Measurements from ENCODE around the gene ABHD17A. TPM values are rescaled to one million over a fixed set of nuclear protein-coding genes. Genes with fewer than 3 reads are reported as not detected.

ABHD17A gene
- total RNA-seq, 6 experiments from 2014 or later = 20.4 to 49.5 (median 23.5) TPM

DNA sequence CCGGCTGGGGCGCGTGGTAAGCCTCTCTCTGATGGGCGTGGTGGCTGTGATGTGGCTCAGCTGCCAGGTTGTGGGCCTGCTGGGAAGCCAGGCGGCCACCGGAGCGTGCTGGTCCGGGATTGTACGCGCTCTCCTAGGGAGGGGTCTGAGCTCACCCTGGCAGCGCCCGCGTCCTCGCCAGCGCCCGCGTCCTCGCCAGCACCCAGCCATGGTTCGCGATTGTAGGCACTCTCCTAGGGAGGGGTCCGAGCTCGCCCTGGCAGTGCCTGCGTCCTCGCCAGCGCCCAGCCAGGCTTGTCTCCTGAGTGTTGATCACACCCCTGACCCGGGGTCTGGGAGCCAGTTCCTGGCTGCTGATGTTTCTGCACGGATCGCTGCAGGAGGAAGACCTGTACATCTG, 33.7 kb upstream of the ABHD17A start:
- ATAC-seq = no peak
- H3K9me3 ChIP-seq = no peaks in the 10 kb centered on the region
- TF ChIP-seq POLR2A (IDR thresholded peaks at IDR 0.05) = no peak
- TF ChIP-seq, protein P1, sequence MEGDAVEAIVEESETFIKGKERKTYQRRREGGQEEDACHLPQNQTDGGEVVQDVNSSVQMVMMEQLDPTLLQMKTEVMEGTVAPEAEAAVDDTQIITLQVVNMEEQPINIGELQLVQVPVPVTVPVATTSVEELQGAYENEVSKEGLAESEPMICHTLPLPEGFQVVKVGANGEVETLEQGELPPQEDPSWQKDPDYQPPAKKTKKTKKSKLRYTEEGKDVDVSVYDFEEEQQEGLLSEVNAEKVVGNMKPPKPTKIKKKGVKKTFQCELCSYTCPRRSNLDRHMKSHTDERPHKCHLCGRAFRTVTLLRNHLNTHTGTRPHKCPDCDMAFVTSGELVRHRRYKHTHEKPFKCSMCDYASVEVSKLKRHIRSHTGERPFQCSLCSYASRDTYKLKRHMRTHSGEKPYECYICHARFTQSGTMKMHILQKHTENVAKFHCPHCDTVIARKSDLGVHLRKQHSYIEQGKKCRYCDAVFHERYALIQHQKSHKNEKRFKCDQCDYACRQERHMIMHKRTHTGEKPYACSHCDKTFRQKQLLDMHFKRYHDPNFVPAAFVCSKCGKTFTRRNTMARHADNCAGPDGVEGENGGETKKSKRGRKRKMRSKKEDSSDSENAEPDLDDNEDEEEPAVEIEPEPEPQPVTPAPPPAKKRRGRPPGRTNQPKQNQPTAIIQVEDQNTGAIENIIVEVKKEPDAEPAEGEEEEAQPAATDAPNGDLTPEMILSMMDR (IDR thresholded peaks at IDR 0.05) = no peak
- no peaks in the 10 kb centered on the region for H3K27me3 ChIP-seq
- no CpG with 5 or more reads among the region's 28 CpGs for WGBS (ENCODE audit: insufficient coverage, low coverage, low lambda C conversion rate, missing lambda C conversion rate)
- H3K4me3 ChIP-seq = no peak overlapping the region
- intact Hi-C loops (cut with DNase I) = no loop called here
- no peak overlapping the region for H3K27ac ChIP-seq
- peaks cover 0 to 26% (median 7%) of the 10 kb centered on the region in 4 donors for H3K36me3 ChIP-seq
- no peaks in the 10 kb centered on the region for H3K4me1 ChIP-seq
- DNase-seq = peak in 1 of 3 donors; percentile 44

DNA sequence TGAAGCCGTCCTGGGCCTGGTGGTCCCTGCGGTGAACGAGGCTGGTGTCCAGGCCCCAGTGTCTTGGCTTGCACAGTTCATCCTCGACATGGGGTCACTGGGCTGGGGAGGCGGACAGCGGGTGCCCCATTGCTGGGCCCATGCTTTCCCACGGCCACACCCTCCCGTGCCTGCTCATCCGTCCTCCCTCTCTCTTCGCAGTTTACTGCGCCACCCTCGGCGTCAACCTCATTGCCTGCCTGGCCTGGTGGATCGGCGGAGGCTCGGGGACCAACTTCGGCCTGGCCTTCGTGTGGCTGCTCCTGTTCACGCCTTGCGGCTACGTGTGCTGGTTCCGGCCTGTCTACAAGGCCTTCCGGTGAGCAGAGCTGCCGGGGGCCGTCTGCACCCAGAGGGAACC, 32.6 kb upstream of the ABHD17A start:
- H3K27ac ChIP-seq = no peak overlapping the region
- peaks cover 0 to 24% (median 8%) of the 10 kb centered on the region in 4 donors for H3K36me3 ChIP-seq
- no peak for TF ChIP-seq POLR2A (IDR thresholded peaks at IDR 0.05)
- TF ChIP-seq, protein P1 (IDR thresholded peaks at IDR 0.05) = no peak
- H3K9me3 ChIP-seq = no peaks in the 10 kb centered on the region
- H3K4me1 ChIP-seq = no peaks in the 10 kb centered on the region
- ATAC-seq (no peak), DNase-seq (no peak)
- intact Hi-C loops (cut with DNase I) = no loop called here
- 89% methylated on average over 6 of the region's 25 CpGs for WGBS (ENCODE audit: insufficient coverage, low coverage, low lambda C conversion rate, missing lambda C conversion rate)
- no peak overlapping the region for H3K4me3 ChIP-seq
- H3K27me3 ChIP-seq = no peaks in the 10 kb centered on the region

DNA sequence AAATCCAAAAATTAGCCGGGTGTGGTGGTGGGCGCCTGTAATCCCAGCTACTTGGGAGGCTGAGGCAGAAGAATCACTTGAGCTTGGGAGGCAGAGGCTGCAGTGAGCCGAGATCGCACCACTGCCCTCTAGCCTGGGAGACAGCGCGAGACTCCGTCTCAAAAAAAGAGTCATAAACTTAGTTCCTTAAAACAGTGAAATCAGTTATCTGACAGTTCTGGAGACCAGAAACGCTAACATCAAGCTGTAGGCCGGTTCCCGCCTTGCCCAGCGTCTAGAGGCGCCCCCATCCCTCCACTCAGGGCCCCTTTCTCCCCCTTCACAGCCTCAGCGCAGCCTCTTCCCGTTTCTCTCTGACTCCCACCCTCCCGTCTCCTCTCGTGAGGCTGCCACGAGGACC, 31.9 kb upstream of the ABHD17A start:
- 87% methylated on average over 13 of the region's 17 CpGs for WGBS (ENCODE audit: insufficient coverage, low coverage, low lambda C conversion rate, missing lambda C conversion rate)
- Histone ChIP-seq H3K27ac (no peak overlapping the region), H3K9me3 (no peaks in the 10 kb centered on the region), H3K4me1 (no peaks in the 10 kb centered on the region), H3K36me3 (peaks cover 0 to 22% (median 8%) of the 10 kb centered on the region in 4 donors), H3K27me3 (no peaks in the 10 kb centered on the region), H3K4me3 (no peak overlapping the region)
- no peak for ATAC-seq
- intact Hi-C loops (cut with DNase I) = no loop called here
- TF ChIP-seq, protein P1 (IDR thresholded peaks at IDR 0.05) = no peak
- DNase-seq = no peak

DNA sequence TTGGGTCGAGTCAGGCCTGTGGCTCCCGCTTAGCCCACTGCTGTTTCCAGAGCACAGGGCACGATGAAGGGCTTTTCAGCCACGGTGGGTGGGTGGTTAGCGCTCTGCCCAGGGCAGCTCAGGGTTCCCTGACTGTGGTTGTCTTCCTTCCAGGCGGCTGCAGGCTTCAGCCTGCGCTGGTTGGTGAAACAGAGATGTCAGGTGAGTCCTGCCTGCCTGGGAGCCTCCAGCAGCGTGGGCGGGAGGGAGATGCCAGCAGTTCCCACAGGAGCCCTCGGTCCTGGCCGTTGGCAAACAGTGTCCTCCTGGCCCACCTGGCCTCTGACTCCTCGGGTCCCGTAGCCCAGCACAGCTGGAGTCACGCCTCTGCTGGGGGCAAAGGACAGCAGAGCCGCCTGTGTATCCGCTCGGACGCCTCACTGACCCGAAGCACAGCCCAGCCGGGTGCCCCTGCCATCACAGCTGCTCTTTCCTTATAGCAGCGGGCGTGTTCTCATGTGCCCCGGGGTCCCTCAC, 29.6 kb upstream of the ABHD17A start:
- 71% methylated on average over 5 of the region's 23 CpGs for WGBS (ENCODE audit: insufficient coverage, low coverage, low lambda C conversion rate, missing lambda C conversion rate)
- ATAC-seq = peak in 1 of 4 donors; percentile 3
- Histone ChIP-seq H3K4me1 (no peaks in the 10 kb centered on the region), H3K36me3 (peaks cover 0 to 10% (median 3%) of the 10 kb centered on the region in 4 donors), H3K4me3 (no peak overlapping the region), H3K27me3 (no peaks in the 10 kb centered on the region), H3K27ac (no peak overlapping the region), H3K9me3 (no peaks in the 10 kb centered on the region)
- intact Hi-C loops (cut with DNase I) = no loop called here
- no peak for DNase-seq
- TF ChIP-seq, protein P1 (IDR thresholded peaks at IDR 0.05) = no peak
- no peak for TF ChIP-seq POLR2A (IDR thresholded peaks at IDR 0.05)
